ENCODE measurements around the gene WWOX. TPM values are rescaled to one million over a fixed set of nuclear protein-coding genes. Genes with fewer than 3 reads are reported as not detected.

Gene WWOX
- total and polyA plus RNA-seq, 2 of the 4 experiments (the other 2 are of a cell fraction), result 2.7 to 5.4 TPM

GRCh38 chr16:79007614-79008013 lies 908.2 kb downstream of the WWOX start:
- H4K5ac ChIP-seq (ENCODE audit: low read depth, low read length), result no peak overlapping the region
- no peak overlapping the region for H3K56ac ChIP-seq (ENCODE audit: extremely low read depth, insufficient read depth, low read length)
- H3K4ac ChIP-seq (ENCODE audit: low read depth, low read length), result no peak overlapping the region
- H3K9ac ChIP-seq (ENCODE audit: low read depth, low read length), result no peak overlapping the region
- H2BK120ac ChIP-seq (ENCODE audit: low read depth, low read length), result no peak overlapping the region
- ChIA-PET CTCF (interaction anchor here (0.6 kb wide), 1 partner anchor 15 kb away, joined by 5 read pairs; no protein-coding TSS in a partner anchor), POLR2A (ENCODE audit: unreplicated experiment) (no interaction called here)
- H3K4me1 ChIP-seq (ENCODE audit: control insufficient read depth, insufficient read depth, low read length), result no peaks in the 10 kb centered on the region
- no peaks in the 10 kb centered on the region for H3K27me3 ChIP-seq (ENCODE audit: control insufficient read depth, insufficient read depth, low read length)
- no peak overlapping the region for H4K91ac ChIP-seq (ENCODE audit: insufficient read depth, low read depth, low read length)
- no peak overlapping the region for H2BK15ac ChIP-seq (ENCODE audit: low read depth, low read length)
- no peak overlapping the region for H4K8ac ChIP-seq (ENCODE audit: low read depth in 2 of 2, low read length in 2 of 2)
- dilution Hi-C loops (cut with HindIII; ENCODE audit: low sequenced_read_pairs, unreplicated experiment), result no loop called here
- H3K9me1 ChIP-seq (ENCODE audit: insufficient read depth, low read length), result no peaks in the 10 kb centered on the region
- H2AFZ ChIP-seq (replicated peaks; ENCODE audit: low read length, poor library complexity), result no peak overlapping the region
- H3K23ac ChIP-seq (ENCODE audit: low read depth, low read length), result no peak overlapping the region
- no peak overlapping the region for H3K18ac ChIP-seq (ENCODE audit: low read depth, low read length)
- no peak for TF ChIP-seq MAZ (IDR thresholded peaks at IDR 0.05; ENCODE audit: borderline replicate concordance, low read depth, low read length)
- H3K4me3 ChIP-seq (ENCODE audit: insufficient read depth, low read depth, low read length), result no peak overlapping the region
- H3K9me3 ChIP-seq (ENCODE audit: control insufficient read depth, insufficient read depth, low read length), result peaks cover 55% of the 10 kb centered on the region
- no peak for DNase-seq
- H3K36me3 ChIP-seq (ENCODE audit: control insufficient read depth, insufficient read depth, low read length), result no peaks in the 10 kb centered on the region
- H2AK9ac ChIP-seq (replicated peaks; ENCODE audit: low read depth, low read length, poor library complexity), result no peak overlapping the region
- in situ Hi-C loops (cut with MboI; ENCODE audit: low sequenced_read_pairs), result no loop called here
- no peaks in the 10 kb centered on the region for H3K79me1 ChIP-seq (ENCODE audit: low read depth in 1 of 2, low read length in 2 of 2)
- H3K27ac ChIP-seq (ENCODE audit: insufficient read depth, low read length), result no peak overlapping the region
- no peak overlapping the region for H2BK5ac ChIP-seq (ENCODE audit: low read depth, low read length, poor library complexity, severe bottlenecking)
- WGBS, 2 experiments (ENCODE audit: extremely low coverage in 2 of 2, insufficient read length in 1 of 2), result no CpG with 5 or more reads among the region's 3 CpGs
- intact Hi-C loops (cut with micrococcal nuclease), result no loop called here
- H3K4me2 ChIP-seq (ENCODE audit: low read depth, low read length), result no peak overlapping the region
- no peak overlapping the region for H2BK20ac ChIP-seq (ENCODE audit: low read depth, low read length)
- H4K20me1 ChIP-seq (ENCODE audit: insufficient read depth, low read length), result no peaks in the 10 kb centered on the region
- ATAC-seq (ENCODE audit: low read depth), result no peak
- no TSS peak for BruUV-seq (replicated peaks)
- H2AK5ac ChIP-seq (ENCODE audit: low read depth, low read length), result no peak overlapping the region
- H3K14ac ChIP-seq (replicated peaks; ENCODE audit: low read depth, low read length), result no peak overlapping the region
